GM12874 (cell line): ENCODE results near the gene SYTL2.

Experiments
- TF ChIP-seq, protein P1 (sequence below): IDR thresholded peaks from 2 replicates; pipeline ENCODE4 v1.5.1; 2011; ENCODE audit warnings: low read depth, mild to moderate bottlenecking, control low read depth, low read length, moderate library complexity; ENCODE audit not compliant: insufficient read depth

The SYTL2 gene

DNA sequence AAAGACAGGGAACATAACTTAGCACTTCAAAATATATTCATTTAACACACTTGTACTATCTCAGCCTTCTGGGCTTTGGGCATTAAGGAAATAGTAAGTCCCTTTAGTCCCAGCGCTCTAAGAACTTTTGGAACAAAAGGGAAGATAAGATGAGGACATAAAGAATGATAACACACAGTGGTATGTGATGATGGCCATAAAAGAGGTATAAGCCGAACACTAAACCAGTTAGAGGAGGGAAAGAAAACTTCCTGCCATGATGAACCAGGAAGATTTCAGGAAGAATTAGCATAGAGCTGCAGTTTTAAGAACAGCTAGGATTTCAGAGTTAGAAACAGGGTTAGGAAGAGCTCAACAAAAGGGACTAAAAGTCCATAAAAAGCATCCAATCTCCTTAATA lies 11.8 kb downstream of the SYTL2 start:
- TF ChIP-seq, protein P1, sequence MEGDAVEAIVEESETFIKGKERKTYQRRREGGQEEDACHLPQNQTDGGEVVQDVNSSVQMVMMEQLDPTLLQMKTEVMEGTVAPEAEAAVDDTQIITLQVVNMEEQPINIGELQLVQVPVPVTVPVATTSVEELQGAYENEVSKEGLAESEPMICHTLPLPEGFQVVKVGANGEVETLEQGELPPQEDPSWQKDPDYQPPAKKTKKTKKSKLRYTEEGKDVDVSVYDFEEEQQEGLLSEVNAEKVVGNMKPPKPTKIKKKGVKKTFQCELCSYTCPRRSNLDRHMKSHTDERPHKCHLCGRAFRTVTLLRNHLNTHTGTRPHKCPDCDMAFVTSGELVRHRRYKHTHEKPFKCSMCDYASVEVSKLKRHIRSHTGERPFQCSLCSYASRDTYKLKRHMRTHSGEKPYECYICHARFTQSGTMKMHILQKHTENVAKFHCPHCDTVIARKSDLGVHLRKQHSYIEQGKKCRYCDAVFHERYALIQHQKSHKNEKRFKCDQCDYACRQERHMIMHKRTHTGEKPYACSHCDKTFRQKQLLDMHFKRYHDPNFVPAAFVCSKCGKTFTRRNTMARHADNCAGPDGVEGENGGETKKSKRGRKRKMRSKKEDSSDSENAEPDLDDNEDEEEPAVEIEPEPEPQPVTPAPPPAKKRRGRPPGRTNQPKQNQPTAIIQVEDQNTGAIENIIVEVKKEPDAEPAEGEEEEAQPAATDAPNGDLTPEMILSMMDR: no peak

DNA sequence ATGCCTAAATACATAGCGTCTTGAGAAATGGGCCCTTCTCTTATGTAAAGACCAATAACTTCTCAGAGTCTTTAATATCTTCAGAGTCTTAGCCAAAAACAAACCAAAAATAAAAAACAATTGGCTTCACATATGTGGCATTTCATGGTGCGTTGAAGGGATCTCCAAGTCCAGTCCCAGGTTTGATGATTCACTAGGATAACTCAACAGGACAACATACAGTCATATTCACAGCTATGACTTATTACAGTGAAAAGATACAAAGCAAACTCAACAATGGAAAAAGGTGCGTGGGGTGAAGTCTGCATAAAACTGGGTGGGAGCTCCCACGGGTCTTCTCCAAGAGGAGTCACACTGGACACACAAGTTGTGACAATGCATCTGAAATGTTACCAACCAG lies 12.6 kb downstream of the SYTL2 start:
- TF ChIP-seq, protein P1: no peak

DNA sequence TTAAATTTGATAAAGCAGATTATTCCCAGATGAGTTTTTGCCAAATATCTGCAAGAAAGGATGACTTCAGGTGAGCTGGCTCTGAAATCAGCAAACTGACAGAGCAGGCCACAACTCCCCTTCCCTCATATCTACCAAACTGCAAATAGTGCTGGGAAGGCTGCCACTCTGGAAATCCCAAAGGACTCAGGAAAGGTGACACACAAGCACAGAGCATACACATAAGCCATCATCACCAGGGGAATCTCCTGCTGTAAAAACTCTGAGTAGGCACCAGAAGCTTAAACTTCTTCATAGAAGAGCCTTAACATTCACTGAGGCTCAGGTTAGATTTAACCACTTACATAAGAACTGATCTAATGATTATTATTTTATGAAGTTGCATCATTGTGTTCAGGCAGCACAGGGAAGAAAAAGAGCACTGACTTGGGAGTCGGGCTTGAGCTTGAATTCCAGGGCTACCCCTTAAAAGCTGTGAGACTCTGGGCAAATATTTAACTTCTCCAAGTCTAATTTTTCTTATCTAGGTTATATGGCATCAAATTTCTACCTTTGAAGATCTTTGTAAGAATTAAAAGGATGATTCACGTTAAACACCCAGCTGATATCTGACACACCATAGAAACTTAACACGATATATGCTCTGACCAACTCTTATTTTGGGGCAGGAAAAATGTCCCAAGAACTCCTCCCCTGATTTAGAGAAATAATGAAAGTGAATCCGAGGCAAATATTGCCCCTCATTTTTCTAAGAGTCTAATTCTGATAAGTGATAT lies 15.0 kb downstream of the SYTL2 start:
- TF ChIP-seq, protein P1: no peak

DNA sequence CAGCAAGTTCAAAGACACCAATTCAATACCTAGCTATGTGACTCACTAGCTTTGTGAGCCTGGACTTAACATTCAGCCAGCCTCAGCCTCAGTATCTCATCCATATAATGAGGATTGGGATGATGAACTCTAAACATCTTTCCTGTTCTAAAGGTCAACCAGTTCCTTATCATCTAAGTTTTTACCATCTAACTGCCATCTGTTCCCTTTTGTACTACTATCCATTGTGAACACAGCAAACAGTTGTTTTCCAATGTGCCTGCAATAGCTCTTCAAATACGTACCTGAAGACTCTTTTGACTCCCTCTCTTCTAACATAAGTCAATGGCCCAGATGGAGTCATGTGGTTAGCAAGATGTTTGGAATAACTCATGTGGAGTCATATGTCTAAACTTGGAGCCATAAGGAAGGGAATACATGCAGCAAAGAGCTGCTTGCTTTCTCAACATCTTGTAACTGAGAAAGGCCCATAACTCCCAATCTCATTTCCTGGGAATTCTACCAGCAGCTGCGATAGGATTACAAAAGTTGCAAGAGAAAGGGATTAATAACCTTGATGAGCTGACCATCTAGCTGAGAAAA lies 19.4 kb downstream of the SYTL2 start:
- TF ChIP-seq, protein P1: no peak

DNA sequence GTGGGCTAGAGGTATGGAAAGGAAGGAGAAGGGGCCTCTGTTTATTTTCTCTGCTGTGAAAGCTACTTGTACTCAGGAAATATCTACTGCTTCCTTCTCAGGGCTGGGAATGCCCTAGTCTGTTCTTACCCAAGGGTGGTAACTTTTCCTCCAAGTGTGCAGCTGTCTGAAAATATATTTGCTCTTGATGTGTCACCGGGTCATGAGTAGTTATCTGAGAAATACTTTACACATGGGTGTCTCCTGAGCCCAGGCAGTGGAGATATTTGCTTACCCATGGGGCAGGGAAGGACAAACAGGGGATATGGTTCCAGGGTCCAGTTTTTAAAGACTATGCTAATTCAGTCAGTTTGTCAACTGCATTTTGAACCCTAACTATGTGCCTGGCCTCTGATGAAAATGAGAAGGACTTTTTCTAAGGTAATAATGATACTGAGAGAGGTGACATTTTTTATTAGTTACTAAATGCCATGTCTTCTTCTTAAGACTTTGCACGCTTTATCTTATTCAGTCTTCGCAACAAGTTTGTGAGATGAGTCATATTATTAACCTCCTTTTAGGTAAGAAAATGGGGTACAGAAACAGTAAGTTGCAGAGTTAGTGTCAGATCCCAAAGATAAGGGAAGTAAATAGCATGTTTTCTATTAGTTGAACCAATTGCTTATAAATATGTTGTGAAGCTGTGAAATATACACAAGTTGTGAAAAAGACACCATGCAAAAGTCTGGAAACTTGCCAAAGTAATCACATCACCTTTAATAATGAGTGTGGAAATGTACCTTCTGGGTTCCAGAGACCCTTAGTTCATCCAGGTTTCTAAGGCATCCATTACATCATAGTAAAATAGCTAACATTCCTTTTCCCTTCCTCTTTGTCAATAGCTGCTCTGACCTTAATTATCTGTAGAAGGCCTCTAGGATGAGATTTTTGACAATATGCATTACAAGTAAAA lies 22.9 kb downstream of the SYTL2 start:
- TF ChIP-seq, protein P1: no peak

DNA sequence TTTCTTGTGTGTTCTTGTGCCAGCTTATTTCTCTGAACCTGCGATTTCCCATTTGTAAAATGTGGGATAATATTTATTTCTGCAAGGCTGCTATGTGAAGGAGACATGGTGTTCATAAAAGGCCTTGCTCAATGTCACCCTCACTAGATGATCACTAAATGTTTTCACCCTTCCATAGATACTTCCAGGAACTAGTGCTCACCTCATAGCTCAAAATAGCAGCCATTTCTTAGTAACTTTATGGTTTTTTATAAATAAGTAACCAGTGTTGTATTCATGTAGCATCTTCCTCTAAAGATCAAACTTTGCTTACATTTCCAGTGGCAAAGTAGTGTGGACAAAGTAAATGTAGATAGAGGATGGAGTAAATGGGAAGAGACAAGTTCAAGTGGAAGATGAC lies 23.8 kb downstream of the SYTL2 start:
- TF ChIP-seq, protein P1: no peak
